Measurements from ENCODE around the gene SLC44A5.

SLC44A5 gene

DNA sequence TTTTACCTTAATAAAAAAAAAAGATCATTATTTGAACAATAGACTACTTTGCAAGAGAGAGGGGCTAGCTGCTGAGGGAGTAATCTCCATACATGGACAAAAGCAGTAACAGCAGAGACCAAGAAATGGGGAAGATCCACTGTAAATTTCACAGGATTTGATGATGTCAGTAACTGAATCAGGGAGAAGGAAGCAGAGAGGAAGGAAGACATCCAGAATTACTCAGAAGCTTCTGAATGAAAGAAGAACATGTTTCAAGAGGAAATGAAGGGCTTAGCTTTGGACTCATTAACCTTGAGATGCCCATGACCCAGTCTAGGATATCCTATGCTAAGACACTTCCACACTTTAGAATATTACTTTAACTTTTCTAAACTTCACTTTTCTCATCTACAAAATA is 60.4 kb downstream of the SLC44A5 start:
- no peak overlapping the region for H3K27ac ChIP-seq (ENCODE audit: low read depth, low read length)
- no peaks in the 10 kb centered on the region for H3K36me3 ChIP-seq (ENCODE audit: control insufficient read depth in 1 of 2, insufficient read depth in 2 of 2, low read length in 2 of 2)

DNA sequence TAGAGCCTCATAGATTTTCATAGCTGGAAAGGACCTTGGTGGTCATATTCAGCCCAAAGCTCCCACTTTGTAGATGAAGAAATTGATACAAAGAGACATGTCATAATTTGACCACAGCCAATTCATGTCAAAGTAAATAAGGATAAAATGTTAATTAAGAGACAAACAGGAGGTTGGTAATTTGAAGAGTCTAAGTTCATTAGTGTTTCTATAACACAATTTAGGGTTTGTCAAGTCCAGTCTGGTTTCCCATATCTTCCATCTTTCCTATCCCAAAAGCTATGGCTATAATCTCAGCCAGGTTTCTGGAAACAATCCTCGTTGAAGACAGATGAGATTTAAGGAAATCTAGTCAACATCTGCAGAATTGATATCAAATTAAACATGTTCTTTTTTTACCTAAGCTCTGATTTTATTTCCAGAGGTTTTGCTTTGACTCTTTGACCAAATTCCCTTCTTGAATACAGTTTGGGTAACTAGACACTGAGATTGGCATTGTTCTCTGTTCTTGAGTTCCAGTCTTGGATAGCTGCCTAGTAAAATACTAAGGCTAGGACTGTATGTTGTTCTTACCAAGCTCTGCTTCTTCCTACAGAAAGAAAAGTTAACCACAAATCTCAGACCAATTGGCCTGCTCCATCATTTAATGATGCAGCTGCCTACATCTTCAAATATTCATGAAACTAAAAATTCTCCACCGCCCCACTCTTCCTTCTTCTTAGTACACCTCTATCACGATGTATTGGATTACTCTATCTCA is 62.0 kb downstream of the SLC44A5 start:
- Histone ChIP-seq H3K79me1 (ENCODE audit: low read length) (no peaks in the 10 kb centered on the region), H3K14ac (ENCODE audit: low read length) (no peak overlapping the region), H3K79me2 (ENCODE audit: control insufficient read depth, insufficient read depth, low read length, poor library complexity) (no peaks in the 10 kb centered on the region), H3K9ac (ENCODE audit: low read length) (no peak overlapping the region), H4K8ac (ENCODE audit: low read depth, low read length) (no peak overlapping the region), H4K12ac (ENCODE audit: low read depth, low read length) (no peak overlapping the region), H3K23ac (ENCODE audit: low read length) (no peak overlapping the region), H2AK5ac (ENCODE audit: low read length) (no peak overlapping the region), H3K4me3 (ENCODE audit: low read depth, low read length) (no peak overlapping the region), H3K4ac (ENCODE audit: low read depth, low read length) (no peak overlapping the region), H3K9me3 (ENCODE audit: insufficient read depth, low read depth, low read length) (no peaks in the 10 kb centered on the region), H3K4me1 (ENCODE audit: control insufficient read depth in 1 of 2, insufficient read depth in 2 of 2, low read length in 2 of 2) (no peaks in the 10 kb centered on the region), H2BK5ac (ENCODE audit: low read depth, low read length, poor library complexity) (no peak overlapping the region), H2AFZ (ENCODE audit: insufficient read depth, low read length, poor library complexity) (no peak overlapping the region), H3K27me3 (ENCODE audit: insufficient read depth, low read length) (no peaks in the 10 kb centered on the region), H3K18ac (ENCODE audit: low read length) (no peak overlapping the region), H3K4me2 (ENCODE audit: low read length) (no peak overlapping the region), H2BK120ac (ENCODE audit: insufficient read depth, low read length, poor library complexity) (no peak overlapping the region), H2BK12ac (ENCODE audit: low read length) (no peak overlapping the region), H3K27ac (ENCODE audit: low read depth, low read length) (no peak overlapping the region), H4K91ac (ENCODE audit: low read depth, low read length) (no peak overlapping the region), H3K36me3 (ENCODE audit: control insufficient read depth in 1 of 2, insufficient read depth in 2 of 2, low read length in 2 of 2) (no peaks in the 10 kb centered on the region)
- no peak for DNase-seq
- no CpG with 5 or more reads among the region's 3 CpGs for WGBS (ENCODE audit: extremely low coverage, insufficient coverage, insufficient read length)

More for the DNA sequence above, 60.4 kb downstream of the SLC44A5 start:
- no peak overlapping the region for H3K14ac ChIP-seq (ENCODE audit: low read length)
- H4K12ac ChIP-seq (ENCODE audit: low read depth, low read length), result no peak overlapping the region
- H2BK5ac ChIP-seq (ENCODE audit: low read depth, low read length, poor library complexity), result no peak overlapping the region
- H4K8ac ChIP-seq (ENCODE audit: low read depth, low read length), result no peak overlapping the region
- no peak overlapping the region for H3K18ac ChIP-seq (ENCODE audit: low read length)
- no peaks in the 10 kb centered on the region for H3K9me3 ChIP-seq (ENCODE audit: insufficient read depth, low read depth, low read length)
- H2BK12ac ChIP-seq (ENCODE audit: low read length), result no peak overlapping the region
- no peak overlapping the region for H2AFZ ChIP-seq (ENCODE audit: insufficient read depth, low read length, poor library complexity)
- H3K79me2 ChIP-seq (ENCODE audit: control insufficient read depth, insufficient read depth, low read length, poor library complexity), result no peaks in the 10 kb centered on the region
- H4K91ac ChIP-seq (ENCODE audit: low read depth, low read length), result no peak overlapping the region
- no peak overlapping the region for H3K23ac ChIP-seq (ENCODE audit: low read length)
- no peak overlapping the region for H2AK5ac ChIP-seq (ENCODE audit: low read length)
- H3K9ac ChIP-seq (ENCODE audit: low read length), result no peak overlapping the region
- H3K27me3 ChIP-seq (ENCODE audit: insufficient read depth, low read length), result no peaks in the 10 kb centered on the region
- DNase-seq, result no peak
- H3K4me2 ChIP-seq (ENCODE audit: low read length), result no peak overlapping the region
- no peak overlapping the region for H3K4ac ChIP-seq (ENCODE audit: low read depth, low read length)
- no peak overlapping the region for H2BK120ac ChIP-seq (ENCODE audit: insufficient read depth, low read length, poor library complexity)
- H3K4me1 ChIP-seq (ENCODE audit: control insufficient read depth in 1 of 2, insufficient read depth in 2 of 2, low read length in 2 of 2), result no peaks in the 10 kb centered on the region
- H3K79me1 ChIP-seq (ENCODE audit: low read length), result no peaks in the 10 kb centered on the region
- H3K4me3 ChIP-seq (ENCODE audit: low read depth, low read length), result no peak overlapping the region

GRCh38 chr1:75543705-75544104 is 67.2 kb downstream of the SLC44A5 start:
- Histone ChIP-seq H3K14ac (ENCODE audit: low read length) (no peak overlapping the region), H3K27me3 (ENCODE audit: insufficient read depth, low read length) (no peaks in the 10 kb centered on the region), H3K18ac (ENCODE audit: low read length) (no peak overlapping the region), H3K23ac (ENCODE audit: low read length) (no peak overlapping the region), H3K79me2 (ENCODE audit: control insufficient read depth, insufficient read depth, low read length, poor library complexity) (no peaks in the 10 kb centered on the region), H4K12ac (ENCODE audit: low read depth, low read length) (no peak overlapping the region), H3K79me1 (ENCODE audit: low read length) (no peaks in the 10 kb centered on the region), H2BK120ac (ENCODE audit: insufficient read depth, low read length, poor library complexity) (no peak overlapping the region), H3K4me3 (ENCODE audit: low read depth, low read length) (no peak overlapping the region), H2AK5ac (ENCODE audit: low read length) (no peak overlapping the region), H4K91ac (ENCODE audit: low read depth, low read length) (no peak overlapping the region), H3K27ac (ENCODE audit: low read depth, low read length) (no peak overlapping the region), H3K9me3 (ENCODE audit: insufficient read depth, low read depth, low read length) (no peaks in the 10 kb centered on the region), H3K4me1 (ENCODE audit: control insufficient read depth in 1 of 2, insufficient read depth in 2 of 2, low read length in 2 of 2) (no peaks in the 10 kb centered on the region), H4K8ac (ENCODE audit: low read depth, low read length) (no peak overlapping the region), H3K36me3 (ENCODE audit: control insufficient read depth in 1 of 2, insufficient read depth in 2 of 2, low read length in 2 of 2) (no peaks in the 10 kb centered on the region), H2BK12ac (ENCODE audit: low read length) (no peak overlapping the region), H2AFZ (ENCODE audit: insufficient read depth, low read length, poor library complexity) (no peak overlapping the region), H3K9ac (ENCODE audit: low read length) (no peak overlapping the region), H3K4me2 (ENCODE audit: low read length) (no peak overlapping the region), H2BK5ac (ENCODE audit: low read depth, low read length, poor library complexity) (no peak overlapping the region), H3K4ac (ENCODE audit: low read depth, low read length) (no peak overlapping the region)
- DNase-seq, result no peak

DNA sequence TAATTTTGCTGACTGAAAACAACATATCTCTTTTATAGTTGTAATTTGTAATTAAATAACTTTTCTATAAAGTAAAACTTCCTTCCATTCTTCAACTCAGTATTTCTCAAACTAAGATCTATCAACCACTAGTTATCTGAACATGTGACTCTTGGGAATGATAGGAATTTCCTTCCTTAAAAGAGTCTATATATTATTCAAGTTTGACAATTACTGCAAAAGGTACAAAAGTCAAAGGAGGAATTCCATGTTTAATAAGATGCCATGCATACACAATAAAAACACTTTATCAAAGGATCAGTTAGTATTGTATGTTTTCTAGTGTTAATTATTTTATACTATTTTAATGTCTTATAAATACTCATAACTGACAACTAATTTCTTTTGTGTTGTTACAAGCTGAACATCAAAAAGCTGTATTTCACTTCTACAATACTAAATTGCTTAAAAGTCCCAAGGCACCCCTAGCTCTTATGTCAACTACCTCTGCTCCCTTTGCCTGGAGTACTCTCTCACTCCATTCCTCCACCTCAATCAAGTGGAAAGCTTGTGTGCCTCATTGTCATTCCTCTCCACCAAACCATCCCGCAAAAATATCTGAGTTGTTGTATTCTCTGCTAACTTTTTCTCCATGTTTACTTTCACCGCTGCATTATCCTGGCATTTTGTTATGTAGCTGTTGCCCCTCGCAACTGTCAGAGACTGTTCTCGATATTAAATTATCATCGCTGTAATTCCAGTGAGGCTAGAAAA is 67.9 kb downstream of the SLC44A5 start:
- Histone ChIP-seq H4K12ac (ENCODE audit: low read depth, low read length) (no peak overlapping the region), H3K4me2 (ENCODE audit: low read length) (no peak overlapping the region), H3K27ac (ENCODE audit: low read depth, low read length) (no peak overlapping the region), H3K79me1 (ENCODE audit: low read length) (no peaks in the 10 kb centered on the region), H3K79me2 (ENCODE audit: control insufficient read depth, insufficient read depth, low read length, poor library complexity) (no peaks in the 10 kb centered on the region), H3K4me3 (ENCODE audit: low read depth, low read length) (no peak overlapping the region), H2BK5ac (ENCODE audit: low read depth, low read length, poor library complexity) (no peak overlapping the region), H2BK120ac (ENCODE audit: insufficient read depth, low read length, poor library complexity) (no peak overlapping the region), H4K91ac (ENCODE audit: low read depth, low read length) (no peak overlapping the region), H3K23ac (ENCODE audit: low read length) (no peak overlapping the region), H3K9me3 (ENCODE audit: insufficient read depth, low read depth, low read length) (no peaks in the 10 kb centered on the region), H2AFZ (ENCODE audit: insufficient read depth, low read length, poor library complexity) (no peak overlapping the region), H3K18ac (ENCODE audit: low read length) (no peak overlapping the region), H4K8ac (ENCODE audit: low read depth, low read length) (no peak overlapping the region), H2AK5ac (ENCODE audit: low read length) (no peak overlapping the region), H2BK12ac (ENCODE audit: low read length) (no peak overlapping the region), H3K4ac (ENCODE audit: low read depth, low read length) (no peak overlapping the region), H3K9ac (ENCODE audit: low read length) (no peak overlapping the region), H3K36me3 (ENCODE audit: control insufficient read depth in 1 of 2, insufficient read depth in 2 of 2, low read length in 2 of 2) (no peaks in the 10 kb centered on the region), H3K14ac (ENCODE audit: low read length) (no peak overlapping the region), H3K4me1 (ENCODE audit: control insufficient read depth in 1 of 2, insufficient read depth in 2 of 2, low read length in 2 of 2) (no peaks in the 10 kb centered on the region), H3K27me3 (ENCODE audit: insufficient read depth, low read length) (no peaks in the 10 kb centered on the region)
- WGBS (ENCODE audit: extremely low coverage, insufficient coverage, insufficient read length), result no CpG with 5 or more reads among the region's 5 CpGs
- DNase-seq, result no peak

Measured in trophoblast cell (in vitro differentiated cells and primary cell).